Mesenchymal stem cell (in vitro differentiated cells and primary cell): Measurements from ENCODE around the gene COX7A1.
A peak's percentile ranks its signal among the peaks of the same experiment; 100 is the strongest.
"Not testable (repeated sequence)": the region's sequence is repeated elsewhere in the genome, so short reads cannot be mapped to it uniquely, and the experiment has no call there.

Source experiments
- DNase-seq: peaks from one replicate; pipeline ENCODE4 v3.0.0-alpha.2; 2013
- H2AFZ ChIP-seq: one replicate; pipeline ENCODE4 v1.6.1; 2013; ENCODE audit warnings: low read depth, mild to moderate bottlenecking, control low read depth, inconsistent platforms, low read length, moderate library complexity
- H2AK5ac ChIP-seq: 2 replicates; pipeline ENCODE4 v1.6.1; 2013; ENCODE audit warnings: low read length, moderate library complexity, mild to moderate bottlenecking, inconsistent platforms; ENCODE audit not compliant: severe bottlenecking
- H2BK120ac ChIP-seq: one replicate; pipeline ENCODE4 v1.6.1; 2013; ENCODE audit warnings: low read depth, mild to moderate bottlenecking, inconsistent platforms, low read length, moderate library complexity
- H2BK12ac ChIP-seq, 2 experiments: one replicate each; pipeline ENCODE4 v1.6.1; 2013; ENCODE audit warnings: inconsistent platforms in 2 of 2, low read length in 2 of 2, mild to moderate bottlenecking in 2 of 2, moderate library complexity in 2 of 2, control low read depth in 1 of 2
- H2BK15ac ChIP-seq: one replicate; pipeline ENCODE4 v1.6.1; 2013; ENCODE audit warnings: mild to moderate bottlenecking, low read depth, inconsistent platforms; ENCODE audit not compliant: poor library complexity, severe bottlenecking
- H2BK5ac ChIP-seq: 2 replicates; pipeline ENCODE4 v1.6.1; 2013; ENCODE audit warnings: low read depth, mild to moderate bottlenecking, low read length, control low read depth, inconsistent platforms; ENCODE audit not compliant: poor library complexity, severe bottlenecking
- H3K14ac ChIP-seq, 2 experiments: one replicate each; pipeline ENCODE4 v1.6.1; 2013; ENCODE audit warnings: inconsistent platforms in 2 of 2, low read length in 2 of 2, control low read depth in 1 of 2, mild to moderate bottlenecking in 1 of 2, moderate library complexity in 1 of 2
- H3K18ac ChIP-seq, 2 experiments: one replicate each; pipeline ENCODE4 v1.6.1; 2013; ENCODE audit warnings: inconsistent platforms in 2 of 2, low read length in 2 of 2, control low read depth in 1 of 2, low read depth in 1 of 2, mild to moderate bottlenecking in 1 of 2
- H3K23ac ChIP-seq, 2 experiments: one replicate each; pipeline ENCODE4 v1.6.1; 2013; ENCODE audit warnings: inconsistent platforms in 2 of 2, low read length in 2 of 2, mild to moderate bottlenecking in 2 of 2, moderate library complexity in 2 of 2, control low read depth in 1 of 2
- H3K27ac ChIP-seq: 2 replicates; pipeline ENCODE4 v1.5.1; 2013; ENCODE audit warnings: mild to moderate bottlenecking, moderate library complexity, low read length, control low read depth, inconsistent platforms; ENCODE audit not compliant: poor library complexity, severe bottlenecking
- H3K27me3 ChIP-seq, 2 experiments: 2 replicates each; pipeline versions ENCODE4 v1.6.1 to v1.7.0; 2013; ENCODE audit warnings: low read length in 2 of 2, mild to moderate bottlenecking in 2 of 2, moderate library complexity in 2 of 2, control low read depth in 1 of 2, inconsistent platforms in 1 of 2; ENCODE audit not compliant: control insufficient read depth in 1 of 2, insufficient read depth in 1 of 2
- H3K36me3 ChIP-seq, 2 experiments: 2 replicates each; pipeline versions ENCODE4 v1.6.1 to v1.7.0; 2013; ENCODE audit warnings: low read length in 2 of 2, control low read depth in 1 of 2, inconsistent platforms in 1 of 2, low read depth in 1 of 2, mild to moderate bottlenecking in 1 of 2; ENCODE audit not compliant: insufficient read depth in 2 of 2, control insufficient read depth in 1 of 2
- H3K4ac ChIP-seq, 2 experiments: one replicate each; pipeline ENCODE4 v1.6.1; 2013; ENCODE audit warnings: inconsistent platforms in 2 of 2, low read length in 2 of 2, mild to moderate bottlenecking in 2 of 2, moderate library complexity in 2 of 2, control low read depth in 1 of 2, low read depth in 1 of 2
- H3K4me1 ChIP-seq: 2 replicates; pipeline ENCODE4 v1.6.1; 2013; ENCODE audit warnings: low read depth, low read length, control low read depth; ENCODE audit not compliant: control insufficient read depth, insufficient read depth
- H3K4me2 ChIP-seq: 2 replicates; pipeline ENCODE4 v1.6.1; 2013; ENCODE audit warnings: low read length, mild to moderate bottlenecking, inconsistent platforms; ENCODE audit not compliant: poor library complexity, severe bottlenecking
- H3K4me3 ChIP-seq, 2 experiments: 2 replicates each; pipeline versions ENCODE4 v1.5.1 to v1.7.0; 2013; ENCODE audit warnings: low read length in 2 of 2, mild to moderate bottlenecking in 2 of 2, control low read depth in 1 of 2, low read depth in 1 of 2; ENCODE audit not compliant: insufficient read depth in 1 of 2
- H3K79me1 ChIP-seq: replicated peaks from 2 replicates; pipeline ENCODE4 v1.6.1; 2013; ENCODE audit warnings: mild to moderate bottlenecking, control low read depth, low read length, inconsistent platforms; ENCODE audit not compliant: poor library complexity, severe bottlenecking
- H3K9ac ChIP-seq: 2 replicates; pipeline ENCODE4 v1.7.0; 2013; ENCODE audit warnings: mild to moderate bottlenecking, low read length, moderate library complexity
- H3K9me3 ChIP-seq: 2 replicates; pipeline ENCODE4 v1.7.0; 2013; ENCODE audit warnings: mild to moderate bottlenecking, low read length; ENCODE audit not compliant: control insufficient read depth
- H4K8ac ChIP-seq: one replicate; pipeline ENCODE4 v1.6.1; 2013; ENCODE audit warnings: inconsistent platforms, mild to moderate bottlenecking, low read length, moderate library complexity
- H4K91ac ChIP-seq: one replicate; pipeline ENCODE4 v1.6.1; 2013; ENCODE audit warnings: mild to moderate bottlenecking, low read length, inconsistent platforms
- WGBS: methylation state at CpG from one replicate; pipeline ENCODE4 v1.1.7; 2013; ENCODE audit warnings: mixed read lengths; 5-methylcytosine and 5-hydroxymethylcytosine counted together

Gene COX7A1

DNA sequence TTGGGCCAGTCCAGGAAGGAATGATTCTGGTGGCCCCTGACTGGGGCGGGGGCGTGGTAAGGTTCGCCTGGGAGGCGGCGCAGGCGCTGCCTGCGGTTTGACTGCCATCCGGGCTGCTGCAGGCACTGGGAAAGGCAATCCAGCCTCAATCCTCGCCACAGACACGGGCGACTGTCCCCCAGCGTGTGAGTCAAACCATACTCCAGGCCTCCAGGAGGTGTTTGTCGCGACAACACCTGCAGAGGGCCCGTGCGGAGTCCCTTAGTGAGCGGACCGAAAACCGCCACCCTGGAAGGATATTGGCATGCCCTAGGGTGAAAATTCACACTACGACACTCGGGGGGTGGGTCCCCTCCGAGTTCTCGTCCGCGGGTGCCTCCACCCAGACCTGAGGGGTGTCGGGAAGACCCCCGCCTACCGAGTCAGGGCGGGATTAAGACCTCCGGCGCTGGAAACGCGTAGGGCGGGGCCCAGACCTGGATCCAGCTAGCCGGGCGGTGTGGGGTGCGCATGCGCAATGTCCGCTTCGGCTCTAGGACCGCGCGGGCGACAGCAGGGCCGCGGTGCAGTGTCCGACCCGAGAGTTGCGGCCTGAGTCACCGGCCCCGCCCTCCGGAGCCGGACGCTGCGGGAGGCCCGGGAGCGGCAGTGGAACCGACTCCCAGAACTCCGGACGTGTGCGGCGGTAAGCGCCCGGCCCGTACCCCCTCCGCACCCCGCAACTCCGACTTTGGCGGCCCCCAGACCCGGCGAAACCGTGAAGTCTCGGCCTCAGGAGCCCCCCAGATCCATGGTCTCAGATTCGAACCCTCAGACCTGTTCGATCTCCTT, 12.6 kb downstream of the COX7A1 start, which contains the start of gene CAPNS1:
Gene CAPNS1, plus strand, starts transcription at position 594 of the 831 bp plus-strand sequence. CDS start 946 bp downstream, outside the sequence.
- peak within 1 kb of the TSS; percentile 77 for H2BK15ac ChIP-seq
- peak within 1 kb of the TSS in 1 of 2 experiments; percentile 48 for H2BK12ac ChIP-seq
- peak within 1 kb of the TSS; percentile 98 for H2BK5ac ChIP-seq
- peak within 1 kb of the TSS; percentile 67 for H2AFZ ChIP-seq
- H3K27me3 ChIP-seq: no peaks in the 10 kb centered on the region
- H3K9ac ChIP-seq: peak within 1 kb of the TSS; percentile 100
- H3K36me3 ChIP-seq: peaks cover 24 to 25% of the 10 kb centered on the region in 2 experiments
- peaks cover 17% of the 10 kb centered on the region for H3K79me1 ChIP-seq
- peak within 1 kb of the TSS; percentile 65 for H2BK120ac ChIP-seq
- H3K9me3 ChIP-seq: no peaks in the 10 kb centered on the region
- H3K18ac ChIP-seq: peak within 1 kb of the TSS; percentile 93 to 97
- H2AK5ac ChIP-seq: peak within 1 kb of the TSS; percentile 95
- WGBS: under 1% methylated on average over 71 of the region's 75 CpGs
- peak within 1 kb of the TSS; percentile 100 for H3K27ac ChIP-seq
- peak within 1 kb of the TSS; percentile 94 for H4K8ac ChIP-seq
- H3K14ac ChIP-seq: peak within 1 kb of the TSS; percentile 98 to 99
- peak within 1 kb of the TSS; percentile 94 to 100 for H3K4ac ChIP-seq
- H4K91ac ChIP-seq: peak within 1 kb of the TSS; percentile 94
- peak; percentile 95 for DNase-seq
- H3K4me3 ChIP-seq: peak within 1 kb of the TSS; percentile 89 to 96
- peak within 1 kb of the TSS; percentile 98 for H3K4me2 ChIP-seq
- H3K23ac ChIP-seq: peak within 1 kb of the TSS; percentile 14 to 99
- H3K4me1 ChIP-seq: peaks cover 18% of the 10 kb centered on the region

DNA sequence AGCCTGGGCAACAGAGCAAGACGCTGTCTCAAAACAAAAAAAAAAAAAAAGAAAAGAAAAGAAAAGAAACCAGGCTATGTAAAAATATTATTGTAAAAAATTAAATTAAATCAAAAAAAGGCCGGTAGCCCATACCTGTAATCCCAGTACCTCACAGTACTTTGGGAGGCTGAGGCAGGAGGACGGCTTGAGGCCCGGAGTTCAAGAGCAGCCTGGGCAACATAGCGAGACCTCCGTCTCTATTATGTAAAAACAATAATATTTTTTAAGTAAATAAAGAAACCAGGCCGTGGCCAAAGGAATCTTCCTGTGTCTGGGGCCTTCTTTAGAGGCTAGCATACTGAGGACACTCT, 13.2 kb downstream of the COX7A1 start:
- Histone ChIP-seq H3K4ac (peak overlapping the region in 1 of 2 experiments; percentile 85), H2BK5ac (no peak overlapping the region), H2AK5ac (no peak overlapping the region), H3K4me3 (peak overlapping the region; percentile 61 to 96), H3K18ac (peak overlapping the region; percentile 93 to 97), H3K4me2 (peak overlapping the region; percentile 98), H3K36me3 (peaks cover 20% of the 10 kb centered on the region in 2 experiments), H3K9ac (peak overlapping the region; percentile 100), H2BK15ac (peak overlapping the region; percentile 77), H3K79me1 (peaks cover 17% of the 10 kb centered on the region), H3K4me1 (peaks cover 18% of the 10 kb centered on the region), H4K8ac (peak overlapping the region; percentile 94), H2BK120ac (peak overlapping the region; percentile 55), H4K91ac (peak overlapping the region; percentile 94), H3K27me3 (no peaks in the 10 kb centered on the region), H2AFZ (no peak overlapping the region), H3K23ac (no peak overlapping the region), H3K27ac (peak overlapping the region; percentile 100), H2BK12ac (no peak overlapping the region), H3K9me3 (no peaks in the 10 kb centered on the region), H3K14ac (no peak overlapping the region)
- WGBS: 50% methylated on average over 2 of the region's 7 CpGs
- DNase-seq: no peak

- Histone ChIP-seq H3K79me1 (peaks cover 5% of the 10 kb centered on the region), H3K27ac (no peak overlapping the region), H3K23ac (no peak overlapping the region), H2AK5ac (peak overlapping the region; percentile 49), H2BK15ac (no peak overlapping the region), H3K14ac (no peak overlapping the region), H4K91ac (peak overlapping the region; percentile 59), H3K4me3 (no peak overlapping the region), H3K9me3 (no peaks in the 10 kb centered on the region), H4K8ac (no peak overlapping the region), H3K18ac (peak overlapping the region in 1 of 2 experiments; percentile 18), H2AFZ (no peak overlapping the region), H2BK5ac (no peak overlapping the region), H2BK12ac (no peak overlapping the region), H3K4me2 (no peak overlapping the region), H3K4me1 (peaks cover 19% of the 10 kb centered on the region), H3K36me3 (peaks cover 6 to 9% of the 10 kb centered on the region in 2 experiments), H3K27me3 (no peaks in the 10 kb centered on the region), H3K4ac (no peak overlapping the region), H2BK120ac (no peak overlapping the region), H3K9ac (peak overlapping the region; percentile 40)
- DNase-seq: no peak
- WGBS: 88% methylated on average over 10 of the region's 12 CpGs
These were observed 15.1 kb downstream of the COX7A1 start for GRCh38 chr19:36136964-36137686.

DNA sequence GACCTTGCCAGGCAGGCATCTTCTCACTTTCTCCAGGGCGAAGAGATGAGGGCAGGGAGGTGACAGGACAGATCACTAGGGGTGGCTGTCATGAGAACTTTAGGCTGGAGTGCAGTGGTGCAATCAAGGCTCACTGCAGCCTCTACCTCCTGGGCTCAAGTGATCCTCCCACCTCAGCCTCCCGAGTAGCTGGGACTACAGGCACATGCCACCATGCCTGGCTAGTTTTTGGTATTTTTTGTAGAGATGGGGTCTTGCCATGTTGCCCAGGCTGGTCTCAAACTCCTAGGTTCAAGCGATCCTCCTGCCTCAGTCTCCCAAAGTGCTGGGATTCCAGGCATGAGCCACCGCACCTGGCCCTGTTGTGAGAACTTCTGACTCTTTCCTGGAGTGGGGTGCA, 17.4 kb downstream of the COX7A1 start:
- peak overlapping the region; percentile 41 for H4K91ac ChIP-seq
- H3K14ac ChIP-seq, H3K79me1 ChIP-seq, H3K27ac ChIP-seq, H3K36me3 ChIP-seq, H2BK15ac ChIP-seq, H2AFZ ChIP-seq, H3K4me3 ChIP-seq, H3K4ac ChIP-seq, H2AK5ac ChIP-seq, H3K18ac ChIP-seq, H2BK5ac ChIP-seq, DNase-seq, H3K27me3 ChIP-seq, H3K9ac ChIP-seq, H2BK12ac ChIP-seq, H2BK120ac ChIP-seq, H3K4me2 ChIP-seq, H3K23ac ChIP-seq, H4K8ac ChIP-seq, H3K9me3 ChIP-seq: not testable (repeated sequence)
- WGBS: 92% methylated on average over 4 of the region's 4 CpGs
- H3K4me1 ChIP-seq: peaks cover 10% of the 10 kb centered on the region
